HL-60 (cell line): ENCODE measurements around the gene HSPA1A.
"Not testable (repeated sequence)": the region's sequence is repeated elsewhere in the genome, so short reads cannot be mapped to it uniquely, and the experiment has no call there.

Experiments
- DNase-seq, 2 experiments: peaks; one replicate each; pipeline ENCODE4 v3.0.0-alpha.2; 2010 to 2020; ENCODE audit warnings: low read depth in 1 of 2, low spot score in 1 of 2
- H3K27ac ChIP-seq: fragments of 250-450 bp; sonication (Bioruptor Pico); replicated peaks from 2 replicates; pipeline ENCODE4 v1.5.1; 2020; ENCODE audit warnings: mild to moderate bottlenecking, moderate library complexity
- H3K27me3 ChIP-seq: fragments of 250-450 bp; sonication (Bioruptor Pico); 2 replicates; pipeline ENCODE4 v1.5.1; 2021; ENCODE audit warnings: mild to moderate bottlenecking, moderate library complexity; ENCODE audit not compliant: insufficient read depth, poor library complexity, severe bottlenecking
- H3K4me3 ChIP-seq: replicated peaks from 2 replicates; pipeline ENCODE4 v1.5.1; 2011; ENCODE audit warnings: mild to moderate bottlenecking, control low read depth, low read length; ENCODE audit not compliant: insufficient read depth
- CTCF ChIP-seq: IDR thresholded peaks from one replicate; pipeline ENCODE4 v1.5.1; 2011; ENCODE audit warnings: low read length, control low read depth, inconsistent platforms; ENCODE audit not compliant: insufficient read depth
- GABPA ChIP-seq: IDR thresholded peaks from 2 replicates; pipeline ENCODE4 v1.6.1; 2012; ENCODE audit warnings: low read depth
- POLR2AphosphoS5 ChIP-seq: IDR thresholded peaks from 2 replicates; pipeline ENCODE4 v1.6.1; 2012; ENCODE audit warnings: low read depth
- REST ChIP-seq: IDR thresholded peaks from 2 replicates; pipeline ENCODE4 v1.6.1; 2012; ENCODE audit warnings: low read depth; ENCODE audit not compliant: insufficient replicate concordance
- SPI1 ChIP-seq: IDR thresholded peaks from 2 replicates; pipeline ENCODE4 v1.6.1; 2012; ENCODE audit warnings: low read depth, mild to moderate bottlenecking, borderline replicate concordance

HSPA1A gene

GRCh38 chr6:31814677-31815024, 692 bp upstream of the HSPA1A start:
- Histone ChIP-seq H3K4me3 (no peak overlapping the region), H3K27me3 (no peaks in the 10 kb centered on the region), H3K27ac (no peak overlapping the region)
- TF ChIP-seq SPI1 (no peak), GABPA (no peak), CTCF (no peak), POLR2AphosphoS5 (no peak), REST (no peak)
- DNase-seq, result peak in 1 of 2 experiments; percentile 26

GRCh38 chr6:31817133-31817928, 2.0 kb downstream of the HSPA1A start:
- peak overlapping the region; percentile 85 for H3K27ac ChIP-seq
- peak overlapping the region; percentile 32; the same call in 1 of the 2 replicates for H3K4me3 ChIP-seq
- H3K27me3 ChIP-seq, DNase-seq: not testable (repeated sequence)

GRCh38 chr6:31817929-31818511, 2.7 kb downstream of the HSPA1A start:
- H3K4me3 ChIP-seq, DNase-seq, H3K27me3 ChIP-seq: not testable (repeated sequence)
- peak overlapping the region; percentile 85 for H3K27ac ChIP-seq

GRCh38 chr6:31819871-31820299, 4.5 kb downstream of the HSPA1A start:
- TF ChIP-seq REST (no peak), CTCF (no peak)
- Histone ChIP-seq H3K4me3 (no peak overlapping the region), H3K27me3 (no peaks in the 10 kb centered on the region), H3K27ac (no peak overlapping the region)
- no peak for DNase-seq

GRCh38 chr6:31820399-31820798, 5.1 kb downstream of the HSPA1A start:
- not testable (repeated sequence) for H3K27ac ChIP-seq, DNase-seq, H3K27me3 ChIP-seq, H3K4me3 ChIP-seq
